ENCODE results near the gene EGFLAM. TPM values are rescaled to one million over a fixed set of nuclear protein-coding genes. Genes with fewer than 3 reads are reported as not detected.

EGFLAM gene
- total RNA-seq, 1 experiment from 2014 or later, result 45.4 TPM

- POLR2A ChIA-PET (ENCODE audit: low non-redundant PET), result no interaction called here
- no peak for DNase-seq (ENCODE audit: low spot score)
- no TSS peak for BruUV-seq (replicated peaks)
These were observed 221.1 kb downstream of the EGFLAM start for GRCh38 chr5:38479315-38479904.

GRCh38 chr5:38483805-38484398, 225.5 kb downstream of the EGFLAM start:
- H3K9me3 ChIP-seq (ENCODE audit: low read depth, low read length, poor library complexity, severe bottlenecking), result no peaks in the 10 kb centered on the region
- ChIA-PET CTCF (interaction anchor here (1.2 kb wide), 1 partner anchor 42 kb away, joined by 4 read pairs; no protein-coding TSS in a partner anchor), POLR2A (ENCODE audit: low non-redundant PET) (no interaction called here)
- BruUV-seq (replicated peaks), result no TSS peak
- TF ChIP-seq CTCF (conservative IDR thresholded peaks at IDR 0.05; ENCODE audit: low read depth, low read length) (no peak), EZH2 (IDR thresholded peaks at IDR 0.05; ENCODE audit: borderline replicate concordance, low read depth, low read length, poor library complexity, severe bottlenecking) (no peak)
- no peaks in the 10 kb centered on the region for H3K4me1 ChIP-seq (ENCODE audit: insufficient read depth, low read length, poor library complexity, severe bottlenecking)
- no peak overlapping the region for H3K27ac ChIP-seq (ENCODE audit: low read depth, low read length, poor library complexity, severe bottlenecking)
- no peak for DNase-seq (ENCODE audit: low spot score)
- intact Hi-C loops (cut with micrococcal nuclease; ENCODE audit: unreplicated experiment), result no loop called here
- H3K27me3 ChIP-seq (replicated peaks; ENCODE audit: insufficient read depth, low read depth, low read length, poor library complexity), result no peaks in the 10 kb centered on the region
- peaks cover 24% of the 10 kb centered on the region for H3K36me3 ChIP-seq (ENCODE audit: insufficient read depth, low read length, poor library complexity, severe bottlenecking)
- no peak overlapping the region for H3K4me3 ChIP-seq (ENCODE audit: low read depth, low read length, poor library complexity, severe bottlenecking)

More at GRCh38 chr5:38479315-38479904, 221.1 kb downstream of the EGFLAM start:
- CTCF ChIA-PET, result no interaction called here
- Histone ChIP-seq H3K36me3 (ENCODE audit: insufficient read depth, low read length, poor library complexity, severe bottlenecking) (peaks cover 6% of the 10 kb centered on the region), H3K4me1 (ENCODE audit: insufficient read depth, low read length, poor library complexity, severe bottlenecking) (no peaks in the 10 kb centered on the region), H3K4me3 (ENCODE audit: low read depth, low read length, poor library complexity, severe bottlenecking) (no peak overlapping the region), H3K27me3 (replicated peaks; ENCODE audit: insufficient read depth, low read depth, low read length, poor library complexity) (no peaks in the 10 kb centered on the region), H3K27ac (ENCODE audit: low read depth, low read length, poor library complexity, severe bottlenecking) (no peak overlapping the region), H3K9me3 (ENCODE audit: low read depth, low read length, poor library complexity, severe bottlenecking) (no peaks in the 10 kb centered on the region)
- intact Hi-C loops (cut with micrococcal nuclease; ENCODE audit: unreplicated experiment), result no loop called here
- TF ChIP-seq EZH2 (IDR thresholded peaks at IDR 0.05; ENCODE audit: borderline replicate concordance, low read depth, low read length, poor library complexity, severe bottlenecking) (no peak), CTCF (conservative IDR thresholded peaks at IDR 0.05; ENCODE audit: low read depth, low read length) (no peak)

- DNase-seq (ENCODE audit: low spot score), result no peak
- intact Hi-C loops (cut with micrococcal nuclease; ENCODE audit: unreplicated experiment), result no loop called here
- no peak overlapping the region for H3K4me3 ChIP-seq (ENCODE audit: low read depth, low read length, poor library complexity, severe bottlenecking)
- TF ChIP-seq EZH2 (IDR thresholded peaks at IDR 0.05; ENCODE audit: borderline replicate concordance, low read depth, low read length, poor library complexity, severe bottlenecking) (no peak), CTCF (conservative IDR thresholded peaks at IDR 0.05; ENCODE audit: low read depth, low read length) (no peak)
- no peaks in the 10 kb centered on the region for H3K4me1 ChIP-seq (ENCODE audit: insufficient read depth, low read length, poor library complexity, severe bottlenecking)
- peaks cover 10% of the 10 kb centered on the region for H3K36me3 ChIP-seq (ENCODE audit: insufficient read depth, low read length, poor library complexity, severe bottlenecking)
- POLR2A ChIA-PET (ENCODE audit: low non-redundant PET), result no interaction called here
- no peak overlapping the region for H3K27ac ChIP-seq (ENCODE audit: low read depth, low read length, poor library complexity, severe bottlenecking)
- H3K27me3 ChIP-seq (replicated peaks; ENCODE audit: insufficient read depth, low read depth, low read length, poor library complexity), result no peaks in the 10 kb centered on the region
- no TSS peak for BruUV-seq (replicated peaks)
- no peaks in the 10 kb centered on the region for H3K9me3 ChIP-seq (ENCODE audit: low read depth, low read length, poor library complexity, severe bottlenecking)
- CTCF ChIA-PET, result no interaction called here
These were observed 235.8 kb downstream of the EGFLAM start for GRCh38 chr5:38494175-38494574.
